Measurements from ENCODE around the gene XRCC2. TPM values are rescaled to one million over a fixed set of nuclear protein-coding genes. Genes with fewer than 3 reads are reported as not detected.
"Not testable (repeated sequence)": the region's sequence is repeated elsewhere in the genome, so short reads cannot be mapped to it uniquely, and the experiment has no call there.

Gene XRCC2
- total RNA-seq, result 1.7 TPM

GRCh38 chr7:152675759-152676636, at the start of gene XRCC2:
XRCC2 (minus strand) TSS chr7:152676141; CDS start chr7:152676079, 62 bp downstream.
- H3K4me1 ChIP-seq, result peaks cover 10% of the 10 kb centered on the region
- TF ChIP-seq POLR2A (IDR thresholded peaks at IDR 0.05) (peak in 1 of 2 donors; percentile 69), CTCF (IDR thresholded peaks at IDR 0.05) (no peak), POLR2AphosphoS5 (IDR thresholded peaks at IDR 0.05; ENCODE audit: insufficient read depth in 1 of 2, low read depth in 1 of 2) (peak; percentile 86 to 93)
- peak within 1 kb of the TSS; percentile 80 for H3K27ac ChIP-seq
- peak within 1 kb of the TSS; percentile 48 to 62 for H3K4me3 ChIP-seq
- no peaks in the 10 kb centered on the region for H3K36me3 ChIP-seq
- DNase-seq (ENCODE audit: extremely low spot score in 2 of 2), result peak; percentile 93 to 98
- no peaks in the 10 kb centered on the region for H3K9me3 ChIP-seq
- intact Hi-C loops (cut with DNase I), result no loop called here
- H3K27me3 ChIP-seq, result no peaks in the 10 kb centered on the region

- intact Hi-C loops (cut with DNase I), result no loop called here
- TF ChIP-seq POLR2AphosphoS5 (IDR thresholded peaks at IDR 0.05; ENCODE audit: insufficient read depth in 1 of 2, low read depth in 1 of 2) (no peak), CTCF (IDR thresholded peaks at IDR 0.05) (no peak), POLR2A (IDR thresholded peaks at IDR 0.05) (no peak)
- H3K36me3 ChIP-seq, result no peaks in the 10 kb centered on the region
- DNase-seq (ENCODE audit: extremely low spot score in 2 of 2), result no peak
- no peak overlapping the region for H3K4me3 ChIP-seq
- no peaks in the 10 kb centered on the region for H3K9me3 ChIP-seq
- no peaks in the 10 kb centered on the region for H3K4me1 ChIP-seq
- H3K27ac ChIP-seq, result no peak overlapping the region
- H3K27me3 ChIP-seq, result no peaks in the 10 kb centered on the region
These were observed 47.4 kb upstream of the XRCC2 start for GRCh38 chr7:152723364-152723763.

GRCh38 chr7:152712412-152713042, 36.6 kb upstream of the XRCC2 start:
- H3K27me3 ChIP-seq; H3K36me3 ChIP-seq; intact Hi-C loops (cut with DNase I); H3K9me3 ChIP-seq; H3K27ac ChIP-seq; H3K4me1 ChIP-seq; DNase-seq (ENCODE audit: extremely low spot score in 2 of 2); H3K4me3 ChIP-seq: not testable (repeated sequence)

GRCh38 chr7:152711444-152711944, 35.6 kb upstream of the XRCC2 start:
- DNase-seq (ENCODE audit: extremely low spot score in 2 of 2), result no peak
- Histone ChIP-seq H3K4me1 (no peaks in the 10 kb centered on the region), H3K27ac (no peak overlapping the region), H3K4me3 (no peak overlapping the region), H3K9me3 (no peaks in the 10 kb centered on the region), H3K27me3 (no peaks in the 10 kb centered on the region), H3K36me3 (no peaks in the 10 kb centered on the region)
- TF ChIP-seq POLR2AphosphoS5 (IDR thresholded peaks at IDR 0.05; ENCODE audit: insufficient read depth in 1 of 2, low read depth in 1 of 2), result no peak
- no peak for TF ChIP-seq CTCF (IDR thresholded peaks at IDR 0.05)
- TF ChIP-seq POLR2A (IDR thresholded peaks at IDR 0.05), result no peak
- intact Hi-C loops (cut with DNase I), result no loop called here

GRCh38 chr7:152710153-152710442, 34.2 kb upstream of the XRCC2 start:
- no peaks in the 10 kb centered on the region for H3K36me3 ChIP-seq
- no peaks in the 10 kb centered on the region for H3K4me1 ChIP-seq
- H3K4me3 ChIP-seq, result no peak overlapping the region
- DNase-seq (ENCODE audit: extremely low spot score in 2 of 2), result no peak
- no peaks in the 10 kb centered on the region for H3K27me3 ChIP-seq
- intact Hi-C loops (cut with DNase I), result no loop called here
- no peaks in the 10 kb centered on the region for H3K9me3 ChIP-seq
- TF ChIP-seq POLR2A (IDR thresholded peaks at IDR 0.05), result no peak
- H3K27ac ChIP-seq, result no peak overlapping the region
